NCI-H2081 treated with DMSO at 0.1 percent for 48 hours (cell line): ENCODE results near the gene GALNT18.

ENCODE experiments used
- DNase-seq: peaks from one replicate; lab custom pipeline; 2025; lab: John Stamatoyannopoulos, UW

The GALNT18 gene

GRCh38 chr11:11349106-11349825, 272.5 kb downstream of the GALNT18 start:
- no peak for DNase-seq

DNA sequence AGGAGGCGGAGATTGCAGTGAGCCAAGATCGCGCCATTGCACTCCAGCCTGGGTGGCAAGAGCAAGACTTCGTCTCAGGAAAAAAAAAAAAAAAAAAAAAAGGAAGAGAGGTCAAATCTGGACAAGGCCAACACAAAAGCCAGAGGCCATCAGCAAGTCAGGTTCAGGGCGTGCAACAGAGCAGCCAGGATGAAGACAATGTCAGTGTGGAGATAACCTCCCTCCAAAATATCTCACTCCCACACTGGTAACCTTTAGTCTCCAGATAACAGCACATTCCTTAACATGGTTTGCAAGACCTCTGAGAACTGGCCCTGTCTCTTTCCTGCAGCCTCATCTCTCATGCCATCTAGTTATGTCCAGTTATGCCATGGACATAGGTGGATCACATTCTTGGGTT, 273.5 kb downstream of the GALNT18 start:
- no peak for DNase-seq

DNA sequence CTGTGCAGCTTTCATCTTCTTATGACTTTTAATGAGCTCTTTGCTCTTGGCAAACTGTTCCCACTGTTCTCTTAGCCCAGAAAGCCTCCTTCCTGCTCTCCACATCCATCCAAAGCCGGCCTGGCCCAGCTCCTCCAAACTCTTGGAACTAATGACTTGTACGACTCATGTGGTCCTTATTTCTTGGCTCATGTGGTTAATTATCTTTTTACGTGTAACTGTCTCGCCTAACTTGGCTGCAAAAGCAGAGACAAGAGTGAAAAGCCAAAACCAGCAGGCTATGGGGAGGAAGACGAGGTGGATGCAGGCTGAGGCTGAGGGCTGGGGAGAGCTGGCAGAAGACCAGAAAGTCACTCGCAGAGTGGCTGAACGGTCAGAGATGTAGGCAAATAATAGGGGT, 274.2 kb downstream of the GALNT18 start:
- no peak for DNase-seq

DNA sequence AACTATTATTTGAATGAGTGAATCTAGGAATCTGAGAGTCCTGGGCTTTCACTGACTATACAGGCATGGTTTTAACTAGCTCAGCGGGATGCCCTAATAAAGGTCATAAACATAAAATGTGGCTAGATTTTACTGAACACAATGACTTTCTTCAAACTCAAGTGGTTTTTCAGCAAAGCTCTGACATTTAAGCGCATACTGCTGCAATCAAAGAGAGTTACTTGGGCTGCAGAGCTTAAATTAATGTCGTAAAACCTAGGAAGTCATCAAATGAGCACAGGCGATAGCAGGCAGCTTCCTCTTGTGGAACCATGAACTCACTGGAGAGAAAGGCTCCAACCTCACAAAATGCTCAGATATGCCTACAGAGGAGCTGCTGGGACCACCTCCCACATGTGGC, 275.5 kb downstream of the GALNT18 start:
- DNase-seq: no peak

DNA sequence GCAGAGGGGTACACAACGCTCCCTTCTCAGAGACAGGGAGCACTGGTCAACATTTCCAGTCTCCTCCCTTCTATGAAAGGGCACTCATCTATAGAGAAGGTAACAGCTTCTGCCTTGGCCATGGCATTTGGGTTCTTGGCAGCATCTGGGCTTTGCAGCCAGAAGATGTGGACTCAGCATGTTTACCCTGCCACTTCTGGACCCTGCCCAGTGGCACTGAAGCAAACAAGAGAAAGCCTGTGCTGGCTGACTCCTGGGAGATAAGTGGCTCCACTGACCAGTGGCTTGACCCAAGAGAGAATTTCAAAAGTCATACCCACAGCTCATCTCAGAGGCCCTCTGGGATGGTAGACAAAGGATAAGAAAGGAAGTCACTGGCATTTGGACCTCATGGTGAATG, 276.7 kb downstream of the GALNT18 start:
- DNase-seq: no peak

GRCh38 chr11:11344045-11344444, 277.8 kb downstream of the GALNT18 start:
- DNase-seq: no peak

DNA sequence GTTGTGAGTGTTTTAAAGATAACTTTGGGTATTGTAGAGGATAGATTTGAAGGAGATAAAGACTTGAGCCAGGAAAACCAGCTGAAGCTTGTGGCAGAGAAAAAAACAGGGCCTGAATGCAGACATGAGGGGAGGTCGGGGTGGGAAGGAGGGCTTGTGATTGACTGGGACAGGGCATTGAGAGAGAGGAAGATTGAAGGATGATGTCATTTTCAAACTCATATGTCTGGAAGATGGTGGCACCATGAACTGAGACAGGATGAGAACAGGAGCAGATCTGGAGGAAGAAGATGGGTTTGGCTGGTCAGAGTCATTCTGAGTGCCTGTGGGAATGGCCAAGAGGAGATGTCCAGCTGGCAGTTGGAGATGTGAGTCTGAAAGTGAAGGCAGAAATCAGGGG, 283.5 kb downstream of the GALNT18 start:
- no peak for DNase-seq

DNA sequence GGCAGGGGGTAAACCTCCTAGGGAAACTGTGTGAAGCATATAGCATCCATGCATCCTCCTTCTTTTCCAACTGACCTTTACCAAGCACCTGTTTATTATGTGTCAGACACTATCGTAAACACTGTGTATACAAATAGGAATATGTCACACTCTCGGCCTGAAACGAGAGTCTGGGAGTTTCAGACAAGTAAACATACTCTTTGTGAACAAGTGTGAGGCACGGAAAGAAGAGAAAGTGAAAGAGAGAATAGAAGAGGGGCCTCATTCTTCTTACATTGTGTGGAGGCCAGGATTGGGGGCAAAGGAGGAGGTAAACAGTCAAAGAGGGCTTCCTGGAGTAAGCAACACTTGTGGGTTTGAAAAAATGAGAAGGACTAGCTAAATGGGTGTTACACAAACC, 285.1 kb downstream of the GALNT18 start:
- DNase-seq: no peak

DNA sequence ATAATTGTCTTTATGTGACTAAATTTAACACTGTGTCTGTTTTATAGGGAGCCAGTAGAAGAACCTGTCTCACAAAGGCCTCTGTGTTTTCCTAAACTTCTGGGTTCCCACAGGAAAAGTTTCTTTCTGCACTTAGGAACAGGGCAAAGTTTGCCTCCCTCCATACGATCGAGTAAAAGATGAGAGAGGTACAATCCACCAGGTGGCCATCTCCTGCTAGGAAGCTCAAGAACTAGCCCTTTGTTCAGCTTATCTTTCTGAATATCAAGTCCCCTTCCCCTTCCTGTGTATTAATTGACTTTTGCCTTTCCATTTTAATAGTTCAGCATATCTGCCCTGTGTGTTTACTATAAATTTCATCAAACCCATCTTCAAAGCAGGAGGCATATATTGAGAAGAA, 286.8 kb downstream of the GALNT18 start:
- DNase-seq: no peak

DNA sequence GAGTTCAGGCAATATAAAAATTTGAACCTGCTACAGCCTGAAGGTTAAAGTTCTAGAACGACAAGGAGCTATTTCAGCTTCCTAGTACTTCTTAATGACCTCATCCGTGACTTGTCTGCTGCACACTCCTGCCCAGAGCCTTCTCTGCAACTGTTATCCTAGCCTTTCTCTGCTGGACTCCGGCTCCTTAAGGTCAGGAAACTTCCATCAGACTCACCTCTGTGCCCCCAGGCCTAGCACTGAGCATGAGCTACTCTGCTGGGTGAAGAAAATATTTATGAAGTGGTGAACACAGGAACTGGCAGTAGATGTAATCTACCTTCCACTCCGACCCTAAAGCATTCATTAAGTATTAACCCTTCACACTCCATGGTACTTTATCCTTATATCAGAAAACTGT, 287.2 kb downstream of the GALNT18 start:
- DNase-seq: no peak

DNA sequence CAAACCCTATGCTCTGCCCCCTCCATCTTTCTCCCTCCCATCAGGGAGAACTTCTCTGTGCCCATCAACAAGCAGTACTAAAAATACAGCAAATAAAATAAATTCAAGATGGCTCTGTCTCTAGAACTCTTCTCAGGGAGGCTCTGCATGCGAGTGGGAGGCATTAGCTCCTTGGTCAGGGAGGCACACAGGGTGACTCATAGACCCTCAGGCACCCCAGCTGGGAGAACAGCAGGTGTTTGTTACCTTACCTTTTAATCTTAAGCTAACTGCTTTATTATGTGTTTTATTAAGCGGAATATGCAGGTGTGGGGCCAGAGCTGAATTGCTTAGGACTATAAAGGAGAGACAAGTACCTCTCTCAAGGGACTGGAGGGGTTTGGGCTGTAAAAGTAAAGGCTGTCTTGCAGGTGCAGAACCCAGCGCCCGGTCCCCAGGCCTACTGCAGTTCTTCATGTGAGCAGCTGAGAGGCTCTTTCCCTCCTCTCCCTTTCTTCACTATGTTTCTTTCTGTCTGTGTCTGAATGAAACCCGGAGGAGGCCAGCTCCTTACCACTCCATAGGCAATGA, 289.6 kb downstream of the GALNT18 start:
- no peak for DNase-seq

DNA sequence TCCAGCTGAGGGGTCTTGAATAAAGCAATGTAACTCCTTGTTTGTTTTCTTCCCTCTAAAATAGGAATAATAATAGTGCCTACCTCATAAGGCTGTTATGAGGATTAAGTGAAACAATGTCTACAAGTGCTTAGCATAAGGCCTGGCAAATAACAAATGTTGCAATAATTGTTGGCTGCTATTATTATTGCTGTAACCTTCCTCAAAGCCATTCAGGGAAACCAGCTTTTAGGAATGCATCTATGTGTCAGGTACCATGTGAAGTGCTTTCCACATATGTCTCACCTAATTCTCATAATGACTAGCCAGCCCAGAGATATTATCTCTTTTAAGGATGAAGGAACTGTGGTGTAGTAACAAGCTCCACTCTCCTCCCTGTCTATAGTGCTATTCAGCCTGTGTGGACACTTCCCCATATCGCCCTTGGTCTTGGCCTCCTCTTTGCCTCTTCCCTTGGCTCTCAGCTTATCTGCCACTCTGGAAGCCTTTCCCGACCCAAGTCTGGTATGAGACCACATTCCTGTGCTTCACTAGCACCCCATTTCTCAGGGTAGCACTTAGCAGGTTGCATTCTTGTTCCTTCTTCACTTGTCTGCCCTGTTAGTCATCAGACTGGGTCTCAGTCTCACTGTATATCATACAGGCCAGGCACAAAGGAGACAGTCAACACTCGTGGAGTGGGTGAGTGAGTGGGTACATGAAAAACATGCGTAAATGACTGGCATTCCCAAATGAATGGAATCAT, 292.6 kb downstream of the GALNT18 start:
- DNase-seq: no peak

GRCh38 chr11:11324090-11324489, 297.7 kb downstream of the GALNT18 start:
- no peak for DNase-seq

DNA sequence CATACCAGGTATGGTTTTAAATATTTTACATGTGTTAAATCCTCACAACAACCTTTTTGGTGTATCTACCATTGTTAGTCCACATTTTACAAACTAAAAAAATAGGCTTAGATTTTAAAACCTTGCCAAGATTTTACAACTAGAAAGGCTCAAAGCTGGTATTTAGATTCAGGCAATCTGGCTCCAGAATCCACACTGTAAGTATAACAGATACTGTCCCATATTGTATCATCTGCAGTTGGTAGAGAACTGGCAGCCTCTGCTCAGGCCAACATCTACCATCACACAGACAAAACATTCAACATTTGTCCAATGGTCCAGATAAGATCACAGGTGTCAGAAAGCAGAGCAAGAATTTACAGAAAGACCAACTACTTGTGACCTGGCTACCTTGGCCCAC, 299.7 kb downstream of the GALNT18 start:
- DNase-seq: no peak

DNA sequence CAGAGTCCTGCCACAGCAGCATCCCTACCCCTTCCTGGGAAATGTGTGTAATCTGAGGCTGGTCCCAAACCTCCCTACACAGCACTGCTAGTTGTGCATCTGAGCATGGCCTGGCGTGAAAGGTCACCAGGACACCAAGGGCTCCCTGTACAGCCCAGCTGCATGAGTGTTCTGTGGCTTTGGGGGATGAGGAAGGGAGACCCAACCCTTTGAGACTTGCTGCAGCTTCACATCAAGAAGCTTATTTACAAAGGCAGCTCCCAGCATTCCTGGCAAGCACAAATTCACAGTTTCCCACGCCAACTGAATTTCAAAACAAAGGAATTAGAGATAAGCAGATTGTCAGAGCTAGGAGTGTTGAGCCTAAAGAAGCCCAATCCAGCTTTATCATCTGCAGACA, 301.0 kb downstream of the GALNT18 start:
- DNase-seq: no peak

DNA sequence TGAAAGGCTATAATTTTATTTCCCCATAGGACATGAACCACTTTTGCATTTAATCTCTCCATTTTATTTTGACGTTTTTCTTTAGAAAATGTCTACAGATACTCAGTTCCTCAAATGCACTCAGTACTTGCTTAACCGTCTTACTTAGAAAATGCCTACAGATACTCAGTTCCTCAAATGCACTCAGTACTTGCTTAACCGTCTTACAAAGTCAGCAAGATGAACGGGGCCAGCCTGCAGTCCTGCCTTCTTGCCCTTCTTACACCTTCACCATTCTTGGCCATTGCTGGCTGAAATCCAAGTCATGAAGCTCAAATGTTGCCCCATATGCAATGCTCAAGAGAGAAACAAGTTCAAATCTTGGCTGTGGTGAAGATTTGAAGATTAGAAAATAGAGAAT, 302.8 kb downstream of the GALNT18 start:
- DNase-seq: no peak

- DNase-seq: no peak
Measured at GRCh38 chr11:11318461-11318860, 303.3 kb downstream of the GALNT18 start.

DNA sequence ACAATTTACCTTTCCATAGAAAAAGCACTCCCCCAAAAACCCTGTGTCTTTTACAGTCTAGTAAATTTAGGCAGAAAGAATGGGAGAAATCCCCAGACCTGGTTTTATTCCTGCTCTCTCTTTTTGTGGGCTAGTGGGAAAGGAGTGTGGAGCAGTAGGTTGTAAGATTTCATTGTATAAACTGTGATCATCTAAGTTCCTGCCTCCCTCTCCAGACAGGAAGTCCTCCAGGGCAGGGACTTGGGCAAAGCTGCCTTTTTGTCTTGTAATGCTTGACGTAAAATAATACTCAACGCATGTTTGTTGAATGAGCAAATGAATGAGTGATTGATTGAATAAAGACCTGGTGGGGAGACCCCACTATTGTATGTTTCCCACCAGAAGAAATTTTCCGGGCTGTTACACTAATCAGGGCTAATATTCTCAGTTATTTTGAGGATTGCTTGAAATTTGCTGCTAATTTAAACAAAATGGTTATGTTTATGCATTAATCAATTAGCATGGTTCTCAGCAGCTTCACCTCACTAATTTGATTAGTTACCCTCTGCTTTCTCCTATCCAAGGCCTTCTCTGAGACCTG, 305.1 kb downstream of the GALNT18 start:
- DNase-seq: no peak

DNA sequence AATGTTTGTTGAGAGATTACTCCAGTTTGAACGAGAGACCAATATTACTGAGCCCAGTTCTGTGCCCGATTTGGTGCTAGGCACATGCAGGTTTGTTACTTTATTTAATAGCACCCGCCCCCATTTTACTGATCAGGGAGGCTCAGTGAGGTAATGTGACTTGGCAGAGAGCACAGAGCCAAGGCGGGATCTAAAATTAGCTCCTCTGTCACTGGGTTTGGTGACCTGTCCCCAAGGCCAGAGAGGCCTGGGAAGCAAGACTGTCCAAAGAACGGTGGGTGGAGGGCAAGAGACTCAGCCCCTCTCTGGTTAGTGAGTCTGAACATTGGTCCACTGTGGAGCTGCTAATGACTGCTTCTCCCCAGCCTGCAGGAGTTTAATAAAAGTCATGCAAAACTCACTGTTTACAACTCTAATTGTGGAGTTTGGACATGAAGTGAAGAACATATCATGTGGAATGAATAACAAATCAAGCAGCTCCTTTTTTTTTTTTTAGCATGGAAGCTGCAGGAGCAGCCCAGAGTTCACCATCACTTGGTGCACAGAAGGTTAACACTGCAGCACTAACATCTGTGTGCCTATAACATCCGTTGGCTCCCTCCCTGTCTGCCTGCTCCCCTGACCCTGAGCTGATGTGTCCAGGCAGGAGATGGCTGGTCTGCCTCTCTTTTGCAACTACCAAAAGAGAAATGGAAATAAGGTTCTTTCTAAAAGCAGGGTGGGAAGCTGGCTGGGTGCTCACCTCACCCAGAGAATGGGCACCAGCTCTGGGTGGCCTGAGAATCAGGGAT, 307.7 kb downstream of the GALNT18 start:
- no peak for DNase-seq

DNA sequence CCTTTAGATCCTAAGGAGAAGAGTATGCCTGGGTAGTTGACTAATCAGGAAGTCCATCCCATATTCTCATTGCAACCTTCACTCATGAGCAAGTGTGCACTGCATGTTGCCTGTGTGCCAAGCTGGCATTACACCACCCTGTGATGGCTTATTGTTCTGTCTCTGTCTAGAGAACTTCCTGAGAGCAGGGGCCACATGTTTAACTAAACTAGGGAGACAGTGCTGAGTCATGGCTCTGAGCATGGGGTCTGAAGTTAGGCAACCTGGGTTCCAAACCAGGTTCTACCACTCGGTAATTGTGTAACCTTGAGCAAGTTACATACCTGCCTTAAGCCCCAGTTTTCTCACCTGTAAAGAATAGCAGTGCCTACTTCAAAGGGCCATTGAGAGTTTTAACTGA, 308.4 kb downstream of the GALNT18 start:
- no peak for DNase-seq

DNA sequence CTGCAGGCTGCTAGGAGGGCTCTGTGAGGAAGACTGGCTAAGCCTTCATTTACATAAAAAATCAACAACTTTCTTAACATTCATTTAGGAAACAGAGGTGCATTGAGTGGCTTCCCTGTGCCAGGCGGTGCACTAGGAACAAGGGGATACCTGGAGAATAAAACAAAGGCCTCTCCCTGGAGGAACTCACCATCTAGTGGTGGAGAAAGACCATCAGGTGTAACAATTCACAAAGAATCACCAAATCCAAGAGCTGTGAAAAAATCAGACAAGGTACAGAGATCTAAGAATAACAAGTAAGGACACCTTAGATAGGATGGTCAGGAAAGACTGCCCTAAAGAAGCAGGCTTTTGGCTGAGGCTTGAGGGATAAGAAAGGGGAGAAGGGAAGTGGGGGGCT, 309.1 kb downstream of the GALNT18 start:
- DNase-seq: no peak

GRCh38 chr11:11311169-11311568, 310.6 kb downstream of the GALNT18 start:
- DNase-seq: no peak
